ENCODE measurements around the gene DCBLD1.
"Not testable (repeated sequence)": the region's sequence is repeated elsewhere in the genome, so short reads cannot be mapped to it uniquely, and the experiment has no call there.

Gene DCBLD1

DNA sequence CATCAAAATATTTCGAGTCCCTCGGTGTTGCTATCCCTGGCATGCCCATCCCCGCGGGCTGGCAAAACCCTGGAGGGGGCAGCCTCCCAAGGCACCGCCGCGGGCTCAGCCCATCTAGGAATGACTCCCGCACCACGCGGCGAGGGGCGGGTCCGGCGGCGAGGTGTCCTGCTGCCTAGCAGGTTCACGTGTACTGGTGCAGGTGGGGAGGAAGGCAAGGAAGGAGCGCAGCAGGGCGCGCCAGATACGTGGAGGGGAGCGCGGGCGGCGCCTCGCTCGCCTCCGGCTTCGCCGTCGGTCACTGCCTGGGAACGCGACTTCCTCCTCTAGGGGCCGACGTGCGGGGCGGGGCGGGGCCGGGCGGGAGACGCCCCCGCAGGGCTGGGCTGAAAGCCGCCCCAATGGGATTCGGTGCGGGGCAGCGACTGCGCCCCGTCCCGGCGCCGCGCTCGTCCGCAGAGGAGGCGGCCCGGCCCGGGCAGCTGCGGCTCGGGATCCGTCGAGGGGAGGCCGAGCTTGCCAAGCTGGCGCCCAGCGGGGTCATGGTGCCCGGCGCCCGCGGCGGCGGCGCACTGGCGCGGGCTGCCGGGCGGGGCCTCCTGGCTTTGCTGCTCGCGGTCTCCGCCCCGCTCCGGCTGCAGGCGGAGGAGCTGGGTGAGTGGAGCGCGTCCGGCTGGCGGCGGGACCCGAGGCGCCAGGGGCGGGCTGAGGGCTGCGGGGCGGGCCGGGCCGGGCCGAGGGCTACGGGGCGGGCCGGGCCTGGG is at the start of gene DCBLD1:
DCBLD1 (plus strand) TSS at position 435 of the 764 bp plus-strand sequence; CDS start at position 543, 108 bp downstream.
- DNase-seq (ENCODE audit: low read depth, low spot score): no peak

DNA sequence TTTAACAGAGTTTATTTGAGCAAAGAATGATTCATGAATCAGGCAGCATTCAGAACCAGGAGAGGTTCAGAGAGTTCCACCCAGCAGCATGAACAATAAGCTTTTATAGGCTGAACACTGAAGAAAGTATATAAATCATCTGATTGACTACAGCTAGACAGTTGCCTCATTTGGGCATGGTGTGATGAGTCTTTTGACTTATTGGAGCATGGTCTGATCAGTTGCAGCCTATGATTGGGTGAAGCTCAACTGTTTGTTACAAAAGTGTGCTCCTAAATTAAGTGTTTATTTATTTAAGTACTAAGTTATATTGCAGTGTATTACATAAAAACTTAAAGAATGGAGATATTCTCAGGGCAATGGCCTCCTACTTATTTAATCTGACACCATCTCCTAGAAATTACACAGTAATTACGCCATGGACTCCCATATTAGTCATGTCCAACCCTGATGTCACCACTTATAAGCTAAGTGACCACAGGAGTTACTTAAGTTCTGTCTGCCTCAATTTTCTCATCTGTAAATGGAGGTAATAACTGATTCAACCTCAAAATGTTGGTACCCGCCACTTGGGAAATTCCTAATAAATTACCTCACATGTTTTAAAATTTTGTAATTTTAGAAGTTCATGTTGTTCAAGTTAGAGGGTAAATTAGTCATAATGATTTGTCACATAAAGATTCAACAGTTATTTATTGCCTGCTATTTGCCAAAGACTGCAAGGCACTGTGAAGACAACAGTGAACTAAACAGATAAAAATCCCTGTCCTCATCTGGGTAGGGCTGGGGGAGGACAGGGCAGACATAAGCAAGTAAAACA is 41.6 kb upstream of the DCBLD1 start:
- no peak for DNase-seq (ENCODE audit: low read depth, low spot score)

DNA sequence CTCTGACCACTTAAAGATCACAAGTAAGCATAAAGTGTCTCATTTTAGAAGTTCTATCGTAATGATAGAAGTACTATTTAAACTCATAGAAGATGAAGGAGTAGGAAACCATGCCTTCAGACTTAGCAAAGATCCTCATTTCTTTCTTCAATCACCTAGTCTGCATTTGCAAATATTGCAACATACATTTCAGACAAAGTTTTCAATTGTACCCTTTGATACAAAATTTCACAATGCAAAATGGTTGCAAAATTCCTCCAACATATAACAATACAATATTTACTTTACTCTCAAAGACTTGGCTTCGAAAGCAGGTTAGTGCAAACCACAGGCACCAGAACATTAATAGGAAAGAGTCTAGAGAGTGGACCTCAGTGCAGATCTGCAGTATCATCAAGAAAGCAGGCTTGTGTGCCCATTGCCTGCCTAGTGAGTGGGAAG is 40.6 kb upstream of the DCBLD1 start:
- no peak for DNase-seq (ENCODE audit: low read depth, low spot score)

DNA sequence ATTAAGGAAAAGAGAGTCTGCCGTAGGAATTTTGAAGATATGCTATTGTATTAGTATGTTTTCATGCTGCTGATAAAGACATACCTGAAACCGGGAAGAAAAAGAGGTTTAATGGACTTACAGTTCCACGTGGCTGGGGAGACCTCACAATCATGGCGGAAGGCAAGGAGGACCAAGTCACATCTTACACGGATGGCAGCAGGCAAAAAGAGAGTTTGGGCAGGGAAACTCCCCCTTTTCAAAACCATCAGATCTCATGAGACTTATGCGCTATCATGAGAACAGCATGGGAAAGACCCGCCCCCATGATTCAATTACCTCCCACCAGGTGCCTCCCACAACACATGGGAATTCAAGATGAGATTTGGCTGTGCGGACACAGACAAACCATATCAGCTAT is 40.2 kb upstream of the DCBLD1 start:
- not testable (repeated sequence) for DNase-seq (ENCODE audit: low read depth, low spot score)

DNA sequence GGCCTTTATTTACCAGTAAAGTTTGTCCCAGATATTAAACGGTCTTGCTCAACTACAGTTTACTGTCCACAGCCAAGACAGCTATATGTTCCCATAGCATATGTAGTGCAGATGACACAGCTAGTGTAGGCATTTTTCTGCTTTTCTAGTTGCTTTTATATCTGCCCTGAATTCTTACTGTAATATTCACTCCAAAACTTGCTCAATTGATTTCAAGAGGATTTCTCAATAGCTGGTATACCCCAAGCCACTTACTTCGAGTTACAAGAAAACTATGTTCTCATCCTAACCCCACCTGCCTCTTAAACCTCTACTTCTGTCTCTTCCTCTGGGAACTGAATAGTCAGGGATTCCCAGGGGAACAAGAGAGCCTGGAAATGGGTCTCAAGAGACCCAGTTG is 37.9 kb upstream of the DCBLD1 start:
- DNase-seq (ENCODE audit: low read depth, low spot score): no peak

DNA sequence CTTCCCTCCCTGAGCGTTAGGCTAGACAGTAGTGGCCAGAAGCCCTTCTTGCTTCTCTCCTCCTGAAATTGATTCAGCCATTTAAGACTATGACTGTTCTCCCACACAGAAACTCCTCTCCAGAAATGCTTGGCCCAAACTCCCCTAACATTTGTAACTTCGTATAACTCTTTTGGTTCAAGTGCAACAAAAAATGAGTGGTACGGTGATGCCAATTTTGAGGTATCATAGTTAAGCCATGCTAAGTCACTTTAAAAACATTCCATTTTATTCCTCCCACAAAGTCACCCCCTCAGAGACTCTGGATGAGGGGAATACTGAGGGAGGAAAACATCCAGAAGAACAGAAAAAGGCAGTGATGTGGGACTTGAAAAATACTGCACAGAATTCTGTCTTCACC is 35.6 kb upstream of the DCBLD1 start:
- DNase-seq (ENCODE audit: low read depth, low spot score): no peak

DNA sequence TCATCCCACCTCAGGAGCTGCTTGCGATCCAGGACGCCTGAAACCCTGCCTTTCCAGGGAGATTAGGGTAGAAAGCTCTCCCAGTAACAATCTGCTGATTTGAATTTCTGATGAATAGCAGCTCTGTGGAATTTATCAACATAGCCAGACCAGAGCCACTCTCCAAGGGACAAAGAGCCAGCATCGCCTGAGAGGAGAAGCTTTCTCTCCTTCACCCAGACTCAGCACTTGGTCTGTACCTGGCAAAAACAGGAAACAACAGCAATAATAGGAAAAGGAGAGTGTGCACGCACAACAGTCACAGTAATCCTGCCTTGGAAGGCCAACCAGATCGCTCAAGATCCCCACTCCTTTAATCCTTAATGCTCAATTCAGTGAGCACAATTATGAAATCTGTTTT is 34.5 kb upstream of the DCBLD1 start:
- DNase-seq (ENCODE audit: low read depth, low spot score): no peak

DNA sequence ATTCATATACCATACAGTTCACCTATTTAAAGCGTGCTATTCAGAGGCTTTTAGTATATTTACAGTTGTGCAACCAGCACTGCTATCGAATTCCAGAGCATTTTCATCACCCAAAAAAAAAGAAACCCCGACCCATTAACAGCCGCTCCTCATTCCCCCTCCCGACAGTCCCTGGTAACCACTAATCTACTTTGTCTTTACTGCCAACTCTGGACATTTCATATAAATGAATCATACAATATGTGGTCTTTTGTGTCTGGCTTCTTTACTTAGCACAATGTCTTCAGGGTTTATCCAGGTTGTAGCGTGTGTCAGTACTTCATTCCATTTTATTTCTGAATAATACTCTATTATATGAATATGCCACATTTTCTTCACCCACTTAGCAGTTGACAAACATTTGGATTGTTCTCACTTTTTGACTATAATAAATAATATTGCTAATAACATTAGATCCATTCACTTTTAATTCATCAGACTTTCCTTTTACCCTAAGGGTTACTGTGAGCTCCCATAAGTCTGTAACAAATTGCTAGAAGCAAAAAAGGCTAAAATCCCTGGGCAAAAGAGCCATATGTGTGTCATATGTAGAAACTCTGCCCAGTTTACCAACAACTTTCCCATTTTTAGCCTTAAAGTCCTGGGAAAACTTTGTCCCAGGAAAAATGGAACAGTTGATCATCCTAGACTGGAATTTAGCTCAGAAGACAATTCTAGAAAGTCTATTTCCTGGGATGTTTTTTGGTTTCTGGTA is 33.6 kb upstream of the DCBLD1 start:
- DNase-seq (ENCODE audit: low read depth, low spot score): no peak

DNA sequence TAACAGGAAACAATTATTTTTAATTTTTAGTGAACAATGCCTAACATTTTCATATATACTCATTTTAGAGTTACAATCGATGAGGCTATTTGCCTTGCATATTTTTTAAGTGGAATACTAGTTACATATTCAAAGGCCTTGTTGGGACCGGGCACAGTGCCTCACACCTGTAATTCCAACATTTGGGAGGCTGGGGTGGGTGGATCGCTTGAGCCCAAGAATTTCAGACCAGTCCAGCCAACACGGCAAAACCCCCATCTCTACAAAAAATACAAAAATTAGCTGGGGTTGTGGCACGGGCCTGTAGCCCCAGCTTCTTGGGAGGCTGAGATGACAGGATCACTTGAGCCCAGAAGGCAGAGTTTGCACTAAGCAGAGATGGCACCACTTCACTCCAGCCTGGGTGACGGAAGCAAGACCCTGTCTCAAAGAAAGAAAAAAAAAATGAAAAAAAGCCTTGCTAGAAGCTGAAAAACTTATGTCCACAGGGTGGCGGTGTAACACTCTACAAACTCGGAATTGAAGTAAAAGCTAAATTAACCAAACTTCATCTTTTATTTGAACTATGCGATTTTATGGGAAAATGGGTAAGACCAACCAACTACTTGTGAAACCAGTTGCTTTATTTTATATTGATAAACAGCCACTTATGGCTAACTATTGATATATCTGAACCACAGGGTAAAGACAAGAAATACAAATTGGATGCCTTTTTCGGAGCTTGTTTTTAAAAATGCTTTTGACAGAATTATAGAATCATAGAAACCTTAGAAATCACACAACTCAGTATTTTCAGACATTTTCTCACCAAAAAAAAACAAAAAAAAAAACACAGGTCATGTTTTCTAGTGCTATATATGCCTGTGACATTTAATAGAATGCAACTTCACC is 32.7 kb upstream of the DCBLD1 start:
- DNase-seq (ENCODE audit: low read depth, low spot score): peak; percentile 29

DNA sequence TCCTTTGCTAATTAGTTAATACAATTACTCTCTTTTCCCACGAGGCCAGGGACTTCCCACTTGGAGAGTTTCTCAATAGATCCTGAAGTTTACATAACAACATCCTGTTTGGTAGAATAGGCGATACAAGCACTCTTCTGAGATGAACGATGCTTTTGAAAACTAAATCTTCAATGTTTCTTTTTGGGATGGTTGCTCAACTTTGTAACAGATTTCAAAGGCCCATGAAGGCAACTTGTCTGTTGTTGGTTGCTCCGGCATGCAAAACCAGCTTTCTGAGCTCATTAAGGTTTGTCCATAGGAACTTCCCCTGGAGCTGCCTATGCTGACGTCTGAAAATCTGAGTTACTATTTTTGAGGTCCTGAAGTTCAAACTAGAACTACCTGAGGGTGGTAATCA is 30.8 kb upstream of the DCBLD1 start:
- DNase-seq (ENCODE audit: low read depth, low spot score): no peak

DNA sequence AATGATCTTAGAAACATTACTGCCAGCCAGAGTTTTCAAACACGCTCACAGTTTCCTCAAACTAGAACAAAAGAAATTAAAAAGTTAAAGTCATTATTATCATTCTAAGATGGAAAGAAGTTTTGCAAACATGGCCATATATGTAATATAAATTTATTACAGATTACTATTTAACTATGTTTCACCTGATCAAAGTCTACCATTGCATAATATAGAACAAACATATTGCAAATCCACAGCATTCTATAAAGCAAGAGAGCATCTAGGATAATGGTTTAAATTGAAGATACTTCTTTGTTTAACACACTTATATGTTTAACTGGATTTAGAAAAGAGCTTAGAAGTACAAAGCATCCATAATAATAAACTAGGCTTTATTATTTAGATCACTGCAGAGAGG is 26.2 kb upstream of the DCBLD1 start:
- DNase-seq (ENCODE audit: low read depth, low spot score): no peak

DNA sequence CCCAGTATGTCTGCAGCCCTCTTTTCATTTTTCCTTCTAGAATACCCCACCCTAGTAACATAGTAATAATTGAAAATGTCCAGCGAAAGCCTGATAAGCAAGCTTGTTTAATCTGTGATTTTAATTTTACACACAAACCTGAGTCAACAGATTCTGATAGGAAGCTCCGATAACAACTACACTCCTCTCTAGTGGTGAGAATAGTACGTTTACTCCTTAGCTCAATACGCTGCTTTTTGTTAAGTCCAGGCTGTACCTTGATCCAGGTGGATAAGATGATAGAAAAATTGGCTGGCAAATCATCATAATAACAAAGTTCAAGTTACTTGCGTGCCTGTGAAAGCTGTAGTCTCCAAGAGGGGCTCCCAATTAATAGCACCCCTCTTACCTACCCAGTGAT is 25.5 kb upstream of the DCBLD1 start:
- no peak for DNase-seq (ENCODE audit: low read depth, low spot score)

DNA sequence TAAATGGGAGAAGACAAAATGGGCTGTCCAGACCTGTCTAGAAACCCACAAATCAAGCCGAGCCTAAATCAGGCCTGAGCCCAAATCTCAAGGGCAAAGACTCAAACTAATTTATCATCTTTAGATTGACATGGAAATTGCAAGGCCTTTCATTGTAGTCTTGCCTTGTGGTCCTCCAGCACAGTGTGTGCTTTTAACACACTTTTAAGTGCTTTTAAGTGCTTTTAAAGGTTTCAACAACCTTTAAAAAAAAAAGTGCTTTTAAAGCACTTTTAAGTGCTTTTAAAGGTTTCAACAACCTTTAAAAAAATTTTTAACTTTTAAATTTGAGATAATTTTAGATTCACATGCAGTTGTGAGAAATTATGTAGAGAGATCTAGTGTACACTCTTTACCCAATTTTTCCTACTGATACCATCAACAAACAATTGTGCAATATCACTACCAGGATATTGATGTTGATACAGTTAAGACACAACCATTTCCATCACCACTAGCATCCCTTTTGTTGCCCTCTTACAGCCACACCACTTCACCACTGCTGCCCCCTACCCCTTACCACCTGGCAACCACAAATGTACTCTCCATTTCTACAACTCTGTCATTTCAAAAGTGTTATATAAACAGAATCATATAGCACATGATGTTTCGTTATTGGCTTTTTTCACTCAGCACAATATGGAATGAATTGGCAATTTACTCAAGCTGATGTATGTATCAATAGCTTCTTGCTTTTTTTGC is 23.1 kb upstream of the DCBLD1 start:
- DNase-seq (ENCODE audit: low read depth, low spot score): no peak

DNA sequence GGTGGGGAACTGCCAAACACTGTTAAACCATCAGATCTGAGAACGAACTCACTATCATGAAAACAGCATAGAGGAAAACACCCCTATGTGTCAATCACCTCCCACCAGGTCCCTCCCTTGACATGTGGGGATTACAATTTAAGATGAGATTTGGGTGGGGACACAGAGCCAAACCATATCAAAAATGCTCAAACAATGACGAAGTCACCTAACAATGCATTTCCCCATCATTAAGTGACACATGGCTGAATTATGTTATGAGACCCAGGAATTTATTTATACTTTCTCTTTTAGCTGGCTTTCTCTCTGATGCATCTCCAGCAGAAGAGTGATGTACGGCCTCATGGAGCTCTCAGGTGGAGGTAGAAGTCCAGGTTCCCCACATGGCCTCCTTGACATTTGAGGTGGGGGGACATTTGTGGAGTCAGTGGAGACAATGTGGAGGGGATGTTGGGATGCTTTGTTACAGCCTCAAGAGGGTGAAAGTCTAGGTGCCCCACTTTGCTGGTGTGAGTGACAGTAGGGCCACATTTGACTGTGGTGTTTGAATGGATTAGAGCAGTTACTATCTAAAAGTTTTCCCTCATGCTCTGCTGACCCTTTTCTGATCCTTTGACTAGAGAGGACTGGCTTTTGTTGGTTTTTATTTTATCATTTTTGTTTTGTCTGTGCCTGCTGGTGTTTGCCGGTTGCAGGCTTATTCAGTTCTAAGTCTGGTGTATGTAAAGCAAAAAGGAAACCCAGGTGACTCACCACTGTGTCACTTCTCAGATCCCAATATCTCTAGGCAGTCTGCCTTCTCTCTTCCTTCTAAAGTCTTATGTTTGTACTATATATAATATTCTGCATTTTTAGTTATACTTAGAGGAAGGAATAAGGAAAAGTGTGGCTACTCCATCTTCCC is 18.5 kb upstream of the DCBLD1 start:
- no peak for DNase-seq (ENCODE audit: low read depth, low spot score)

DNA sequence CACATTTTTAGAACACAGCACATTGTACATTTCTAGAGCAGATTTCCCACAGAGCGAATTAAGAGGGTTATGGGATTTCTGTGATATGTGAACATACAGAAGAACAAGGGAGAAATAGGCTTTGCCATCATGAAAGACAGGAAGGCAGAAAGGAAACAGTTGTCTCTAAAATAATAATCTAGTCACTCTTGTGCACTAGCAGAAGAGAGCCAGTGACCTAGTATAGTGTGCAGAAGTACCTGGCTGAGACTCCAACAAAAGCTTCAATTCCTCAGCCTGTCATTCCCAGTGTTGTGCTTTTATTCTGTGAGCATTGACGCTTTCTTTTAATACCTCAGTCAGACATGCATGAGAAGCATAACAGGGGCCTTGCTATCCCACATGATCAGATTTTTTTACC is 17.8 kb upstream of the DCBLD1 start:
- no peak for DNase-seq (ENCODE audit: low read depth, low spot score)

DNA sequence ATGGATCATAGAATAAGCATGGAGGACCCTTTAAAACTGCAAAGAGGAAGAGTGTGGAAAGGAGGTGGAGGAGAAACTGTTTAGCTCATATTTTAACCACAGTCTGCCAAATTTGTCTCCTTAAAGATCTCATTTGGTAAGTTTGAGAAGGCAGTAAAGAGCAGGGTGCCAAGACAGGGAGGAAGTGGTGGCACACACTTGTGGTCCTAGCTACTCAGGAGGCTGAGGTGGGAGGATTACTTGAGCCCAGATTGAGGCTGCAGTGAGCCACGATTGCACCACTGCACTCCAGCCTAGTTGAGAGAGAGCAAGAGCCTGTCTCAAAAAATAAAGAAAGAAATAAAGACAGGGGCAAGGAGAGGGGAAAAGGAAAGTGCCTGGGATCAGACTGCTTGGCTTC is 16.8 kb upstream of the DCBLD1 start:
- no peak for DNase-seq (ENCODE audit: low read depth, low spot score)

DNA sequence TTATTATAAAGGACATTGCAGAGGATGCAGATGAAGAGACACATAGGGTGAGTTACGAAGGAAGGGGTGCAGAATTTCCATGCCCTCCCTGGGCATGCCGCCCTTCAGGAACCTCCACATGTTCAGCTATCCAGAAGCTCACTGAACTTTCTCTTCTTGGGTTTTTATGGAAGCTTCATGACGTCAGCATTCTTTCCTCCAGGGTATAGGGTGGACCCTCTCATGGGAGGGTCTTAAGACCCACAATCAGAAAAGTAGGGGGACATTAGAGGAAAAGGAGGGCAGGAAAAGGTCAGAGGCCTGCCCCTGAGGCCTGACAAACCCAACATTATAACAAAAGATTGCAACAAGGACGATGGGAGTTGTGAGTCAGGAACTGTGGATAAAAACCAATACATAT is 14.6 kb upstream of the DCBLD1 start:
- DNase-seq (ENCODE audit: low read depth, low spot score): no peak

DNA sequence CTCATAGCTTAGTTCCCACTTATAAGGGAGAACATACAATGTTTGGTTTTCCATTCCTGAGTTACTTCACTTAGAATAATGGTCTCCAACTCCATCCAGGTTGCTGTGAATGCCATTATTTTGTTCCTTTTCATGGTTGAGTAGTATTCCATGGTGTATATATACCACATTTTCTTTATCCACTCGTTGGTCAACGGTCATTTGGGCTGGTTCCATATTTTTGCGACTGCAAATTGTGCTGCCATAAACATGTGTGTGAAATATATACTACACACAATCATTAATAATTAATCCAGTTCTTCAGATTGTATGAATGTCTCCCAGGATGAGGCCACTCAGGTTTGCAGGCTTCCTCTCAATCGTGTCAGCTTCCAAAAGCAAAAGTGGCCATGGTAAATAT is 13.9 kb upstream of the DCBLD1 start:
- DNase-seq (ENCODE audit: low read depth, low spot score): not testable (repeated sequence)

DNA sequence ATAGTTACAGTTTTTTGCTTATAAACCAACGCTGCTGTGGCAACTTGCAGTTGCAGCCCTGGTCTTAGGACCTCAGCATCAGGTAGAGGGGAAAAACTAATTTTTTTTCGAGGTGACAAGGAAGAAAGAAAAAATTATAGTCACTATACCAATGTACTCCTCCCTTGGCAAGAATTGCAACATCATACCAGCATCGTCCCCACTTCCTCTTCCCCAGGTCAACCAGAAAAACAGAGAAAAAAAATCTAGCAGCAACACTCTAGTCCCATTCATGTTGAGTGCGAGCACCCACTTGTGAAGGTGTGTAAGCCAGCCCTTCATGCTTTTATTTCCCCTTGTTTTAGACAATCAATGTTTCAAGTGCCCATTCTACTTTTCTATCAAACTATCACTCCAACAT is 13.1 kb upstream of the DCBLD1 start:
- DNase-seq (ENCODE audit: low read depth, low spot score): no peak

DNA sequence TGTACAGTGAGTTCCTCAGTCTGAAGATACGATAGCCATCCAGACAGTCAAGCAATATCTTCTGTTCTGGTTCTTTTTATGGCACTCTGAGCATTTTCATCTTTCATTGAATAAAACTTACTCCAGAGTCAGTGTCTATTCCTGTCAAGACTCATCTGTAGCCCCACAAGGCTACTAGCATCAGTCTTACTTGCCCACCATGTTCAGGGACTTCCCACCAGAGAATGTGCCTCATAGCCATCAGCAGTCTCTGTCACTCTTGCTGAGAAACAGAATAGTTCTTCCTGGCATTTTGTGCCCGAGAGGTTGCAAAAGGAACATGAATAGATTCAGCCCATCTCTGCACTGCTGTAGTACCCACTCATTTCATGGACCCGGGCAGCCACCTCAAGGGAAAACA is 12.7 kb upstream of the DCBLD1 start:
- no peak for DNase-seq (ENCODE audit: low read depth, low spot score)
